NB4 (cell line): ENCODE data around the gene DNAI2.

Experiments
- POLR2A ChIP-seq: IDR thresholded peaks from 2 replicates; pipeline ENCODE4 v1.6.1; 2011; ENCODE audit warnings: mild to moderate bottlenecking; ENCODE audit not compliant: insufficient read length; ENCODE audit errors: extremely low read depth
- TF ChIP-seq, protein P1 (sequence below): IDR thresholded peaks from one replicate; pipeline ENCODE4 v1.5.1; 2012; ENCODE audit warnings: low read depth, low read length

DNA sequence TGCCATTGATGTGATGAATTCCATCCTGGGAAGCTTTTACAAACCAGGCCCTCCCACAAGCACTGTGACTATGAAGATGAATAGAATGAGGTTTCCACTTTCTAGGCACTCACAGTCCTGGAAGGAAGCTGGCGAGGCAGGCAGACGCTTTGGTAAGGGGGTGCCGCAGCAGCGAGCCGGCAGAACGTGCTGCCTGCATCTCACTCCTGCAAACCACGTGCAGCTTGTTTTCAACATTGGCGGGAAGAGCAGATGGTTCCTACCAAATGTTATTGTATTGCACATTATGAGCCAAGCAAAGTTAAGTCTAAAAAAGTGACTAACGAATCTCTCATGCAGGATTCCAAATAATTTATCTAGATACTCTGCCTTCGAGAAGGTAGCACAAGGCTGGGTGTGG lies 3.7 kb upstream of the DNAI2 start:
- TF ChIP-seq, protein P1, sequence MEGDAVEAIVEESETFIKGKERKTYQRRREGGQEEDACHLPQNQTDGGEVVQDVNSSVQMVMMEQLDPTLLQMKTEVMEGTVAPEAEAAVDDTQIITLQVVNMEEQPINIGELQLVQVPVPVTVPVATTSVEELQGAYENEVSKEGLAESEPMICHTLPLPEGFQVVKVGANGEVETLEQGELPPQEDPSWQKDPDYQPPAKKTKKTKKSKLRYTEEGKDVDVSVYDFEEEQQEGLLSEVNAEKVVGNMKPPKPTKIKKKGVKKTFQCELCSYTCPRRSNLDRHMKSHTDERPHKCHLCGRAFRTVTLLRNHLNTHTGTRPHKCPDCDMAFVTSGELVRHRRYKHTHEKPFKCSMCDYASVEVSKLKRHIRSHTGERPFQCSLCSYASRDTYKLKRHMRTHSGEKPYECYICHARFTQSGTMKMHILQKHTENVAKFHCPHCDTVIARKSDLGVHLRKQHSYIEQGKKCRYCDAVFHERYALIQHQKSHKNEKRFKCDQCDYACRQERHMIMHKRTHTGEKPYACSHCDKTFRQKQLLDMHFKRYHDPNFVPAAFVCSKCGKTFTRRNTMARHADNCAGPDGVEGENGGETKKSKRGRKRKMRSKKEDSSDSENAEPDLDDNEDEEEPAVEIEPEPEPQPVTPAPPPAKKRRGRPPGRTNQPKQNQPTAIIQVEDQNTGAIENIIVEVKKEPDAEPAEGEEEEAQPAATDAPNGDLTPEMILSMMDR: no peak
- TF ChIP-seq POLR2A: no peak
